ENCODE data around the gene DEK. TPM values are rescaled to one million over a fixed set of nuclear protein-coding genes. Genes with fewer than 3 reads are reported as not detected.

DEK gene
- polyA plus RNA-seq, 2 of the 4 experiments (the other 2 are of a cell fraction) = 96.4 to 146 TPM

GRCh38 chr6:18206591-18206990 lies 57.7 kb downstream of the DEK start:
- FAIRE-seq (no peak), DNase-seq (ENCODE audit: low read depth in 1 of 2, low spot score in 1 of 2) (no peak), ATAC-seq (no peak)
- POLR2A ChIA-PET = no interaction called here
- Histone ChIP-seq H3K4me1 (no peaks in the 10 kb centered on the region), H3K4me3 (no peak overlapping the region), H3K4me2 (no peak overlapping the region), H3K27ac (no peak overlapping the region), H3K9me3 (no peaks in the 10 kb centered on the region)
- CTCF ChIA-PET = no interaction called here
- TF ChIP-seq RFX5 (IDR thresholded peaks at IDR 0.05) (no peak), NFE2L2 (conservative IDR thresholded peaks at IDR 0.05; ENCODE audit: low read length) (no peak), CBX8 (IDR thresholded peaks at IDR 0.05) (no peak), MYC (IDR thresholded peaks at IDR 0.05; ENCODE audit: borderline replicate concordance, low read length) (no peak), POLR2AphosphoS2 (conservative IDR thresholded peaks at IDR 0.05; ENCODE audit: low read length) (no peak), HDAC2 (IDR thresholded peaks at IDR 0.05) (no peak), KDM5A (IDR thresholded peaks at IDR 0.05) (no peak), NR3C1 (IDR thresholded peaks at IDR 0.05) (no peak), TP53 (CRISPR knock-in tag; IDR thresholded peaks at IDR 0.05) (no peak), FOXS1 (CRISPR knock-in tag; IDR thresholded peaks at IDR 0.05) (no peak), HEYL (CRISPR knock-in tag; IDR thresholded peaks at IDR 0.05) (no peak), HOXB13 (CRISPR knock-in tag; IDR thresholded peaks at IDR 0.05; ENCODE audit: low read depth) (no peak), FOSL2 (IDR thresholded peaks at IDR 0.05) (no peak), FOSL2 (CRISPR knock-in tag; IDR thresholded peaks at IDR 0.05) (no peak)
- WGBS (ENCODE audit: missing lambda C conversion rate) = 85% methylated on average over 6 of the region's 6 CpGs

- FAIRE-seq (no peak), ATAC-seq (no peak), DNase-seq (ENCODE audit: low read depth in 1 of 2, low spot score in 1 of 2) (no peak)
- no peak overlapping the region for H3K27ac ChIP-seq
- 94% methylated on average over 8 of the region's 8 CpGs for WGBS (ENCODE audit: missing lambda C conversion rate)
- H3K4me2 ChIP-seq = no peak overlapping the region
- no peaks in the 10 kb centered on the region for H3K4me1 ChIP-seq
- POLR2A ChIA-PET = no interaction called here
- CTCF ChIA-PET = no interaction called here
- no peak overlapping the region for H3K4me3 ChIP-seq
- TF ChIP-seq USF2 (IDR thresholded peaks at IDR 0.05) (no peak), HEYL (CRISPR knock-in tag; IDR thresholded peaks at IDR 0.05) (no peak), POLR2AphosphoS2 (conservative IDR thresholded peaks at IDR 0.05; ENCODE audit: low read length) (no peak), ZNF302 (CRISPR knock-in tag; IDR thresholded peaks at IDR 0.05) (no peak), MYC (IDR thresholded peaks at IDR 0.05; ENCODE audit: borderline replicate concordance, low read length) (no peak), FOSL2 (IDR thresholded peaks at IDR 0.05) (no peak), FOSL2 (CRISPR knock-in tag; IDR thresholded peaks at IDR 0.05) (no peak), EHF (CRISPR knock-in tag; IDR thresholded peaks at IDR 0.05) (no peak), CHD4 (IDR thresholded peaks at IDR 0.05; ENCODE audit: borderline replicate concordance) (no peak), PBX3 (IDR thresholded peaks at IDR 0.05) (no peak), RNF2 (IDR thresholded peaks at IDR 0.05; ENCODE audit: borderline replicate concordance, low read depth) (no peak), KDM1A (IDR thresholded peaks at IDR 0.05; ENCODE audit: low read depth) (no peak)
- H3K9me3 ChIP-seq = no peaks in the 10 kb centered on the region
Measured at GRCh38 chr6:18204691-18205090, 59.6 kb downstream of the DEK start.

GRCh38 chr6:18203786-18204185 lies 60.5 kb downstream of the DEK start:
- no peak for DNase-seq (ENCODE audit: low read depth in 1 of 2, low spot score in 1 of 2)
- Histone ChIP-seq H3K4me2 (no peak overlapping the region), H3K9me3 (no peaks in the 10 kb centered on the region), H3K27ac (no peak overlapping the region), H3K4me3 (no peak overlapping the region), H3K4me1 (no peaks in the 10 kb centered on the region)
- POLR2A ChIA-PET = no interaction called here
- CTCF ChIA-PET = no interaction called here
- TF ChIP-seq CEBPB (IDR thresholded peaks at IDR 0.05) = no peak
- no peak for TF ChIP-seq NPAS2 (CRISPR knock-in tag; IDR thresholded peaks at IDR 0.05; ENCODE audit: borderline replicate concordance)
- TF ChIP-seq MYC (IDR thresholded peaks at IDR 0.05; ENCODE audit: borderline replicate concordance, low read length) = no peak
- TF ChIP-seq HEYL (CRISPR knock-in tag; IDR thresholded peaks at IDR 0.05) = no peak
- TF ChIP-seq KDM5A (IDR thresholded peaks at IDR 0.05) = no peak
- TF ChIP-seq HOXB5 (CRISPR knock-in tag; IDR thresholded peaks at IDR 0.05) = no peak
- TF ChIP-seq HOXA7 (CRISPR knock-in tag; IDR thresholded peaks at IDR 0.05) = no peak
- TF ChIP-seq SREBF2 (IDR thresholded peaks at IDR 0.05) = no peak
- no peak for ATAC-seq
- no peak for FAIRE-seq
- 96% methylated on average over 6 of the region's 6 CpGs for WGBS (ENCODE audit: missing lambda C conversion rate)

Data from A549 (cell line).